Activated gamma-delta T cell treated with anti-CD3 and anti-CD28 coated beads, Interleukin-2, amount 50 U/mL, for 16 hours (primary cell): ENCODE measurements around the gene AKAP6.

Experiments
- DNase-seq: peaks from one replicate; pipeline ENCODE4 v3.0.0-alpha.2; 2020; ENCODE audit warnings: low read depth

AKAP6 gene

GRCh38 chr14:32667791-32668190, 338.7 kb downstream of the AKAP6 start:
- no peak for DNase-seq

DNA sequence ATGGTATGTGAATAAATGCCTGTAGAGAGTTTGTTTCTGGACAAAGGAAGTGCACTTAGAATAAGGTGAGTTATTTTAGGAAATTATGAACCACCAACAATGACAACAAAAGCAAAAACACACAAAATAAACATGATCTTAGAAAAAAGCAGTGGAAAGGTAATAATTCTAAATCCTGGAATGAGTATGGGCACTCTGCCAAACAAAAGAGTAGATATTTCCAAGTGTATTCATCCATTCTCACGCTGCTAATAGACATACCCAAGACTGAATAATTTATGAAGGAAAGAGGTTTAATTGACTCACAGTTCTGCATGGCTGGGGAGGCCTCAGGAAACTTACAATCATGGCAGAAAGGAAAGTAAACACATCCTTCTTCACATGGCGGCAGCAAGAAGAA, 340.3 kb downstream of the AKAP6 start:
- no peak for DNase-seq

DNA sequence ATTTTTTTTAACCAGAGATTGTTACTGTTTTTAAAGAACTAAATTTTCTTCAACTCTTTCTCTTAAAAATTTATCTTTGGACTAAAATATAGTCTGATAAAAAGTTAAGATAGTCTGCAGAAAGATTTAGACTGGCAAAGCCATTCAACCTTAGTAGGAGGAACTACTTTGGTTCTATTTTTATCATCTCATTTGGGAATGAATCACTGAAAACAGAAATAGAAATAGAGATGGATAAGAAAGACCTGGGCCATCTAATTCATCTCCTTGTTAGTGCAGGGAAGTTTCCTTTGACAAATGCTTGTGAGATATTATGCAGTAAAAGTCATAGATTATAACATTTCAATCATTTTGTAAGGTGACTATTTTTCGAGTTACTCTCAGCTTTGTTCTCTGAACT, 346.3 kb downstream of the AKAP6 start:
- no peak for DNase-seq

- DNase-seq, result no peak
Measured at GRCh38 chr14:32677129-32677780, 348.2 kb downstream of the AKAP6 start.

GRCh38 chr14:32678088-32678487, 349.0 kb downstream of the AKAP6 start:
- no peak for DNase-seq

GRCh38 chr14:32679927-32680612, 351.0 kb downstream of the AKAP6 start:
- no peak for DNase-seq

DNA sequence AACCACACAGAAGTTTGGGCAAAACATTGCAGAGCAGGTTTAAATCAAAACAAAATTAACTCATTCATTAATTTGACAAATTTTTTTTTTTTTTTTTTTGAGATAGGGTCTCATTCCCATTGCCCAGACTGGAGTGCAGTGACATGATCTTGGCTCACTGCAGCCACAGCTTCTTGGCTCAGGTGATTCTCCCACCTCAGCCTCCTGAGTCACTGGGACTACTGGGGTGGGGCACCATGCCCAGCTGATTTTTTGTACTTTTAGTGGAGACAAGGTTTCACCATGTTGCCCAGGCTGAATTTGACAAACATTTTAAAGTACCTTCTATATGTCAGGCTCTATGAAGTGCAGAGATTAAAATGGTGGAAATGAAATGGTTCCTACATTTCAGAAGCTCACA, 352.5 kb downstream of the AKAP6 start:
- DNase-seq, result no peak

- DNase-seq, result no peak
Measured at GRCh38 chr14:32682214-32682613, 353.1 kb downstream of the AKAP6 start.

DNA sequence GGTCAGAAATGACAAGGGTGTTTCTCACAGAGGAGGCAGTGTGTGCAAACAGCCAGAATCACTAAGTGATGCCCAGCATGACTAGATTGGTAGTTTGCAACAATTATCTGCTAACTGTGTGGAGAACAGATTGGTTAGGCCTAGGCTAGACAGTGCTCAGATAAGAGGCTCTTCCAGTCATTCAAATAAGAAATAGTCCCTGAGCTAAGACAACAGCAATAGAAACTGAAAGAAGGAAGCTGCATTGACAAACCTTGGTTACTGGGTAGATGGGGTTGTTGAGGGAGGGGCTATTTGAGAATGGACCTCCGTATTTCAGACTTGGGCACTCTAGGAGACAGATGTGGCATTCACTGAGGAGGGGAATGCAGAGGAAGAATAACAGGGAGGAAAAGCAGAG, 354.6 kb downstream of the AKAP6 start:
- DNase-seq, result no peak

DNA sequence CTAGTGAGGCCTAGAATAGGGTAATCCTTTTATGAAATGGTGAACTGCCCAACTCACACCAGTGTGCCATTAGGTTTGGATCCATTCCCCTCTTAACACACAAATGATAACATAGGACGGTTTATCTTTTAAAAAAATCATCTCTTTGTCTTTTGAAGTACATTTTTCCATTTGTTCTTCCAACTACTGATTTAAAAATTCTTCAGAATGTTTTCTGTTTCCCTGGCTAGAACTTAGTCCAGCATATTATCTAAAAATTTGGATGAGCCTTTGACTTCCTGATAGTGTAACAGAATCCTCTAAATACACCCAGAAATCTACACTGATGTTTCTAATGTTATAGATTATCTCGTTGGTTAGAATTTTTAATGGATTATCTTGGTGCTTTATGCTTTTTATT, 359.8 kb downstream of the AKAP6 start:
- no peak for DNase-seq

DNA sequence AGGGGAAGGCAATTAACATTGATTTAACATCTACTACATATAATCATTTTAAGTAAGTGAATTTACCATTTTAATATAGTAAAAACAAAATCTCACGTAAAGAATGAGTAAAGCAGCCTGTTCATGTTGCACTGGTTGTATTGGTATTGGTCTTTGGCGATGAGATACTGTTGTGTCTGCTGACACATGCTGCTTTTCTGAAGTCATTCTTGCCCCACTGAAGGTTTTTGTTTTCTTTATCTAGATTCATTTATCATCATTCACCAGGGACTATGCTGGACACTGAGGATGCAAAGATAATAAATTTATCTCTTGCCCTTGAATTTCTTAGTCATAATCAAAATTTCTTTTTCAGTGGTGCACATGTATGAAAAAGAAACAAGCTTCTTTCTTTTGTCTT, 363.3 kb downstream of the AKAP6 start:
- DNase-seq, result no peak

DNA sequence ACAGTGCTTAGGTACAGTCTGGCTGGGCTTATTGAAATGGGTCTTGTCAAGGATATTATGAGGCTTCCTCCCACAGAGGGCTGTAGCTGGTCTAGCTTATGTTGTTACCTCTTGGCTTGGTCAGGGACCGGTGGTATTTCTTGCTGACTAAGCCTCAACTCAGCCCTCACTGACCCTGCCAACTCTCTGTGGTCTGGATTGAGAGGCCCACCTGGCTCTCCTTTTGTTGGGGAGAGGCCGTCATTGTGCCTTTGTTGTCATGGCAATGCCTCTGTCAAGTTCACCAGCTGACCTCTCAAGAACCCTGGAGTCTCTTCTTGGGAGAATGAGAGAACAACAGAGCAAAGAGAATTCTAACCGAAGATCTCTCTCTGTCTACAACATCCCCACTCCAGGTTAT, 364.0 kb downstream of the AKAP6 start:
- DNase-seq, result no peak

GRCh38 chr14:32694795-32695449, 365.8 kb downstream of the AKAP6 start:
- no peak for DNase-seq

DNA sequence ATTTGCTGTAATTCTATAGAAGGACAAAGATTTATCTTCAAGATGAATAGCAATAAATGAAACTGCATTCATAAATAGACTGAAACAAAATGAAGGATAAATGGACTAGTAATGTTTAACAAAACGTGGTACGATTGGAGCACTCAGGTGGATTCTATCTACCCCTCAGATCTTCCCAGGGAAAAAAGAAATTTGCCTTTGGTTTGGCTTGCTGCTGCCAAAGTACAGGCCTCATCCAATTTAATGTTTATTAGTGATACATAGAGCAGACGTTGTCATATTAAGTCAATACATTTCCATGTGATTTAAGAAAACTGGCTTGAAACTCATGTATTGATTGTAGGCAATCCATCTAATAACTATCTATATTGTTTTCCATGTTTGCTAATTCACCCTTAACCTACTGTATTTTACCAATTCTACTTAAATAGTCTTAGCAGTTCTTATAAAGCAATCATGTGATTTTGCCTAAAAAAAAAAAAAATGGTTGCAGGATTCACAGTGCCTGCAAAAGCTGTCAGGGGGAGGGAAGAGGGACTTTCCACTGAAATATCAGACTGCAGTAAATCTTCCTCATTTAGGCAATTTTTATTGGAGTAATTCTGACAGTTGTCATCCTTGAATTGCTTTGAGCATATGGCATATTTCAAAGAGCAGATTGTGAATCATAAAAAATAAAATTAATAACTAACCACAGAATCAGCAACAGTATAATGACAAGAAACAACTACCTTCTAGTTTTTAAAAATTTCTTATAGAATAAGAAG, 367.4 kb downstream of the AKAP6 start:
- DNase-seq, result no peak

DNA sequence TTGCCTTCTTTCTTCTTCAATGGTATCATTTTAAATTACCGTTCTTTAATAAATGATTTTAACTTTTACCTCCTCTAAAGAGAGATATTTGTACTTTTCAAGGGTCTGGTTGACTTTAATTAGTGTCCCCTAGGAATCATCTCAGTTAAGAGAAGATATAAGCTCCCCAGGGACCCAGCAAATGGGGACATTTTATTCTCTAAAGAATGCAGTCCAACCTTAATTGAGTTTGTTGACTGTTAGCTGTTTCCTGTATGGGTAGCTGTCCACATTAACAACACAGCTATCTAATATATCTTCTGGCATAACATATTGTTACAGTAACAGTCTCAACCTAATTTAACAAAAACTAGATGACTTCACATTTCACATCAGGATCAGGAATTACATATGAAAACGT, 368.0 kb downstream of the AKAP6 start:
- no peak for DNase-seq

DNA sequence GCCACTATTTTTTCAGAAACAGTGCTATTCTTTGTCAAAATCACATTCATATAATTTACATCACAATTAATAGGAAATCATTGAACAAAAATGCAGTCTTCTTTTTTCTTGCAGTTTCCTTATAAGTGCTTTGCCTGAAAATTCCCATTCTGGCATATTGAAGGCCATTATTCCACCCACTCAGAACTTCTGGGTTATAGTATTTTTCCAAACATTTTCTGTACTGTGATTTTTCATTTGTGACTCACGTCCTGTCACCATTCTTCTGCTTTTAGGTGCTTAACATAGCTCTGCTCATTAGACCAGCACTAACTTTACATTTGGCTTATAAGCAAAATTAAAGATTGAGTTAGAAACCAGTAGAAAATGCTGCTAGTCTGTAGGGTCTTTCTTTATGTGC, 368.6 kb downstream of the AKAP6 start:
- DNase-seq, result no peak

DNA sequence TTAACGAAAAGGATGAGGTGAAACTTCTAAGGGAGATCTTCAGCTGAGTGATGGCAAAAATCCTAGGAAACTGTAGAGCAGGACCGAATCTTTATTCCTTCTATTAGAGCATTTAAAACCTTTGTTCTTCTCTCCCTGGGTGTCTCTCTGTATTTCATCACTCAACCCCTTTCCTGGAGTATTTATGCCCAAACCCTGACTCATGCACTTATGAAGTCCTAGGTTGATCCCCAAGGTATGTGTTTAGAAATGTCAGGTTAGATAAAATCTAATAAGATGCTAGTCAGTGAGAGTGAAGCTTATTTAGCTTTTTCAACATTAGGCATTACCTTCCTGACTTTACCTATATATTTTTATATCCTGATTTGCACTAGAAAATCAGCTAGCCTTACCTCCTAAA, 369.7 kb downstream of the AKAP6 start:
- DNase-seq, result no peak

- no peak for DNase-seq
Measured at GRCh38 chr14:32701475-32701874, 372.4 kb downstream of the AKAP6 start.

DNA sequence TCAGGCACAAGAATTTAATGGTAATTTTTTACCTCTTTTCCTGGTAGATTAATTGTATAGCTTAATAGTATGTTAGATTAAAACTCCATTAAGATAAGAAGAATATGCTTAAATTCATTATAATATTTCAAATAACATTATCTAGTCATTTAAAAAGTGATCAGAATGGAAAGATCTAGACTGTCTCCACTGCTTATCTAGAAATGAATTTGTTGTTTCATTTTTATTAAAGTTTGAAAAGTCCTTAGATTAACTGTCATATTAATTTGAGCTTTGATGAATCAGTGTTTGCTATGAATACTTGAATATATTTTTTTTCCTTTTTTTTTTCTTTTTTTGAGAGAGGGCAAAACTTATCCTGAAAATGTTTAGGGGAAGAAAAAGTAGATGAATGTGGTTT, 373.0 kb downstream of the AKAP6 start:
- no peak for DNase-seq

GRCh38 chr14:32702562-32702961, 373.5 kb downstream of the AKAP6 start:
- no peak for DNase-seq

DNA sequence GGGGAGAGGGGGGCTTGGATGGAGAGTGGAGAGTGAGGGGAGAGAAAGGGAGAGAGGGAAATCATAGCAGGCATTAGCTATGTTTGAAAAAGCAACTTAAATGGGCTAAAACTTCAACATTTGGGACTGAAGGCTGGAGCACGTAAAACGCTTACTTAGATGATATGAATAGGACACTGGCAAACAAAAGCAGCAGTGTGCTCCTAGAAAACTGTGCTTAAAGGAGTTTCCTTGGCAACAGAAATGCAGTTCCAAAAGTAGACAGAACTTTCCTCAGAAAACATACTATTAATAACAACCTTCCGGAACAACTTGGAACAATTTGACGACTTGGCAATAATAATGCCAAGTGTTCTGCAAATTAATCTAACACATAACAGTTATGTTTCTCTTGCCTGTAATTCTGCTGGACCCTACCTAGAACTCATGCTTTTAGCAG, 374.1 kb downstream of the AKAP6 start:
- DNase-seq, result no peak

DNA sequence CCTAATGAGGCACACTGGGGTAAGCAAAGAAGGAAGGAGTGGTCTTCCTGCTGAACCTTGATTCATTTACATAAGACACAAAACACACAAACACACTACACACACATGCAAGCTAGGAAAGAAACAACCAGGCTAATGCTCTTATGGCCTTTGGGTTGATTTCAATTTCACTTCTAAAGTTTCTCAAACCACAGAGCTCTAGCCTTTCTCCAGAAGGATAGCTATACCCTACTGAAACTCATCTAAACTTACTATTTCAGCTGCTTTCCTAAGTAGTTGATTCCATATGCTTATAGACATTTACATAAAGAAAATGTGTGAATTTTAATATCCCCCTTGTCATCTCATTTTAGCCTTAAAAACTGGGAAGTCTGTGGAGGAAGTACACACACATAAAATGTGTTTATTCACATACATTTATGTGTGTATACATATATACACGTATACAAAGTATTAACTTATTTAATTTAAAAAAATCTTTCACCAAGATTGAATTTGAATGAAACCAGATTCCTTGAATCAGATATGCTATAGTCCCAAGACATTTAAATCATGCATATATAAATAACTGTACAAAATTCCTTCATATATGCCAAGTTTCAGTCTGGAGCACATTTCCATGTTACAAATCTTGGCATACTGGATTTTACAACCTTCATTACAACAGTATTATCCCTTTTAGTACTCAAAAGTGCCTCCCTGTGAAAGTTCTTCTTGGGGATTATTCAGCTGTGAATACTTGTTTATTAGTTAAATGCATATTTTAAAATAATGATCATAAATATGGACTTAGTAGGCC, 377.8 kb downstream of the AKAP6 start:
- DNase-seq, result no peak
